Activated B cell treated with CpG ODN at 0.5 μM for 24 hours (primary cell): ENCODE data around the gene ZNHIT2. TPM values are rescaled to one million over a fixed set of nuclear protein-coding genes. Genes with fewer than 3 reads are reported as not detected.
A peak's percentile ranks its signal among the peaks of the same experiment; 100 is the strongest.

Experiments used
- ATAC-seq: fragments of 200-7000 bp; cut with Tn5 transposase; one replicate; pipeline ENCODE4 v1.10.0; 2021; ENCODE audit warnings: low read depth, mild to moderate bottlenecking, moderate library complexity
- CTCF ChIA-PET: fragments of 350-600 bp; sonication (Branson Sonifier 250); formaldehyde crosslinking; loops from one replicate; lab custom pipeline; 2021; ENCODE audit warnings: antibody characterized with exemption; lab: Charles Lee
- POLR2A ChIA-PET: fragments of 350-600 bp; sonication (Branson Sonifier 250); formaldehyde crosslinking; loops from one replicate; lab custom pipeline; 2021; ENCODE audit warnings: antibody characterized with exemption; lab: Charles Lee
- DNase-seq: peaks from one replicate; pipeline ENCODE4 v3.0.0; 2022
- H3K27ac Mint-ChIP-seq: one replicate; pipeline ENCODE4 v1.8.0; 2020; ENCODE audit warnings: mixed read lengths
- H3K27me3 Mint-ChIP-seq: one replicate; pipeline ENCODE4 v1.8.0; 2021; ENCODE audit warnings: mixed read lengths
- H3K36me3 Mint-ChIP-seq: one replicate; pipeline ENCODE4 v1.8.0; 2021; ENCODE audit warnings: low read depth, mixed read lengths
- H3K4me1 Mint-ChIP-seq: one replicate; pipeline ENCODE4 v1.8.0; 2021; ENCODE audit warnings: mixed read lengths
- H3K4me3 Mint-ChIP-seq: one replicate; pipeline ENCODE4 v1.8.0; 2020; ENCODE audit warnings: mild to moderate bottlenecking, mixed read lengths
- H3K9me3 Mint-ChIP-seq: one replicate; pipeline ENCODE4 v1.8.0; 2020; ENCODE audit warnings: mixed read lengths
- intact Hi-C: fragments of 100-400 bp; cut with micrococcal nuclease; formaldehyde crosslinking; loops from one replicate; pipeline ENCODE4 v1.15.1; 2024
- total RNA-seq: library from RNA; stranded (reverse); gene quantifications from 2 replicates; pipeline ENCODE4 v1.2.3, GENCODE V29; 2022
- TF ChIP-seq, protein P1 (sequence below): fragments of 200-600 bp; IDR thresholded peaks from one replicate; pipeline ENCODE4 v1.8.0; 2022; ENCODE audit warnings: antibody characterized with exemption, mild to moderate bottlenecking

Gene ZNHIT2
- total RNA-seq, 1 donor from 2014 or later, result 13.4 TPM

DNA sequence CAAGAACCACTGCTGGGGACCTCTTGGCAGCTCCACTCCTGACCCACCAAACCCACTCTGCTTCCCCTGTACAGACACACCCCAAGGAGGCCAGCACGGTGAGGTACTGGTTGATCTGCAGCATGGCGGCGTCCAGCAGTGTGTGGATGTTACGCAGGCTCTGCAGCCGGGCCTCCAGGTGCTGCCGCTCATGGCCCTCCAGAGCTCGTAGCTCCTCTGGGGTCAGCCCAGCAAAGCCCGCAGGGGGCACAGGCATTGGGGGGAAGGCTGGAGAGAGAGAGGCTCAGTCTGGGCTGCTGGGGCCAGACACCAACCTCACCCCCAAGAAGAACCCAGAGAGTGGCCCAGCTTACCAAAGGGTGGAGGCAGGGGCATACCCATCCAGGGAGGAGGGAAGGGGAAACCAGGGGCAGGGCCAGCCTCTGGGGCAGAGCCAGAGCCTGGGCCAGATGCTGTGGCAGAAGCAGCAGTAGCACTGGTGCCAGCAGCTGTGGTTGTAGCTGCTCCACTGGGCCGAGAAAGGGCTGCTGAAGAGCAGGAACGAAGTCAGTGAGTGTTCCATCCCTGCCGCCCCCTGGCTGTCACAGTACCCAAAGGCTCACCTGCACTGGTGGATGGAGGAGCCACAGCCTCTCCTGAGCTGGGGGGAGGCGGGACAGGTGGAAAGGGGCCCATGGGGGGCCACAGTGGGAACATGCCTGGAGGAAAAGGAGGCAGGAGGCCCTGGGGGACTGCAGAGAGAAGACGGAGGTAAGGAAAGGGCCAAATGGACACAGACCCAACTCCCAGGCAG, 12.3 kb upstream of the ZNHIT2 start:
- H3K27me3 Mint-ChIP-seq, result no peaks in the 10 kb centered on the region
- H3K4me3 Mint-ChIP-seq, result peak overlapping the region; percentile 73
- POLR2A ChIA-PET, result interaction anchor here (1.0 to 13.5 kb wide), 7 partner anchors 13 to 1328 kb away, joined by 3 to 546 read pairs (median 6); partner anchors contain the start of genes CAPN1, FAU, MRPL49 and TM7SF2
- H3K36me3 Mint-ChIP-seq, result peaks cover 95% of the 10 kb centered on the region
- peaks cover 48% of the 10 kb centered on the region for H3K4me1 Mint-ChIP-seq
- DNase-seq, result peak; percentile 48
- ATAC-seq, result peak; percentile 13
- intact Hi-C loops, result loop anchor here (5.0 kb wide), 3 partner anchors 202 to 442 kb away; partner anchors contain the start of genes DPF2, FAM89B, SF1 and ZNRD2
- H3K9me3 Mint-ChIP-seq, result no peaks in the 10 kb centered on the region
- TF ChIP-seq, protein P1, sequence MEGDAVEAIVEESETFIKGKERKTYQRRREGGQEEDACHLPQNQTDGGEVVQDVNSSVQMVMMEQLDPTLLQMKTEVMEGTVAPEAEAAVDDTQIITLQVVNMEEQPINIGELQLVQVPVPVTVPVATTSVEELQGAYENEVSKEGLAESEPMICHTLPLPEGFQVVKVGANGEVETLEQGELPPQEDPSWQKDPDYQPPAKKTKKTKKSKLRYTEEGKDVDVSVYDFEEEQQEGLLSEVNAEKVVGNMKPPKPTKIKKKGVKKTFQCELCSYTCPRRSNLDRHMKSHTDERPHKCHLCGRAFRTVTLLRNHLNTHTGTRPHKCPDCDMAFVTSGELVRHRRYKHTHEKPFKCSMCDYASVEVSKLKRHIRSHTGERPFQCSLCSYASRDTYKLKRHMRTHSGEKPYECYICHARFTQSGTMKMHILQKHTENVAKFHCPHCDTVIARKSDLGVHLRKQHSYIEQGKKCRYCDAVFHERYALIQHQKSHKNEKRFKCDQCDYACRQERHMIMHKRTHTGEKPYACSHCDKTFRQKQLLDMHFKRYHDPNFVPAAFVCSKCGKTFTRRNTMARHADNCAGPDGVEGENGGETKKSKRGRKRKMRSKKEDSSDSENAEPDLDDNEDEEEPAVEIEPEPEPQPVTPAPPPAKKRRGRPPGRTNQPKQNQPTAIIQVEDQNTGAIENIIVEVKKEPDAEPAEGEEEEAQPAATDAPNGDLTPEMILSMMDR, result no peak
- H3K27ac Mint-ChIP-seq, result peak overlapping the region; percentile 99
- CTCF ChIA-PET, result interaction anchor here (0.8 to 8.6 kb wide), 7 partner anchors 9 to 96 kb away, joined by 3 to 54 read pairs (median 13); partner anchors contain the start of genes CAPN1, FAU, MRPL49 and TM7SF2

DNA sequence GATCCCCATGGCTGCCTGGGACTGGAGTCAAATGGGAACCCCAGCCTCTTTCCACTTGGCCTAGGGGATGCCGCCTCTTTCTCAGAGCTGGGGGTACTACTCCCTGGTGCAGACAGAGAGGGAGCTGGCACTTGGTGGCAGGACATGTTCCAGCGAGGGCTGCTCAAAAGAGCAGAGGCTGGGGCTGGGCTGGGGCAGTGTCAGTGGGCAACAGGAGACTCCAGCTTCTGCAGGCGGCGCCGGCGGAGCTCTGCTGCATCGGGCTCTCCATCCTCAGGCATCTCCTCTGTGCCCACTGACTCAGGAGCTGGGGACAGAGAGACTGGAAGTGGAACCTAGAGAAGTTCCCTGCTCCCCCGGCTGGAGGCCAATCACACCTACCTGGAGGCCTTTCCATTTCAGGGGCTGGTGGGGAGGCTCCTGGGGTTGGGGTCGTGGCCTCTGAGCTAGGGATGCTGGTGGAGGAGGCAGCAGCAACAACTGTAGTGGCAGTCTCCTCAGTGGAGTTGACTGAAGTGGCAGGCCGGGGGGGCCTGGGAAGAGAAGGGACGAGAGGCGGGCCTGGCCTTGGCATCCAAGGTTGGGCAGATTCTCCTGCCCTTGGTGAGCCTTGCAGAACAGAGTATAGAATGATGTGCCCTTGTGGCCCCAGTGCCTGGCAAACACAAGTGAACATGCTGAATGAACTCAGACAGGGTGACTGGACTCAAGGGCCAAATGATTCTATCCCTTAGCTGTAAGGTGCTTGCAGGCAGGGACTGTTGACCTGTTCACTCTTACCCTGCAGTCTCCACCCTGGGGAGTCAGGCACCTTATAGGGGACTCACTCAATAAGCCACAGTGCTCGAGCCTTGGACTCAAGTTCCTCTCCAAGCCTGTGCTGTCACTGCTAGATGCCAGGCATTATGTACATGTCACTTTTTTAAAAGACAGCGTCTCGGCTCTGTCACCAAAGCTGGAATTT, 11.0 kb upstream of the ZNHIT2 start:
- intact Hi-C loops, result no loop called here
- no peaks in the 10 kb centered on the region for H3K9me3 Mint-ChIP-seq
- H3K27me3 Mint-ChIP-seq, result no peaks in the 10 kb centered on the region
- ChIA-PET POLR2A (interaction anchor here (0.7 to 13.5 kb wide), 3 partner anchors 11 to 1231 kb away, joined by 3 to 546 read pairs (median 163); partner anchors contain the start of genes CAPN1, FAU, MRPL49 and TM7SF2), CTCF (interaction anchor here (1.8 to 8.6 kb wide), 3 partner anchors 11 to 97 kb away, joined by 5 to 54 read pairs (median 28); partner anchors contain the start of genes CAPN1 and ZNHIT2)
- H3K4me1 Mint-ChIP-seq, result peaks cover 54% of the 10 kb centered on the region
- no peak for ATAC-seq
- TF ChIP-seq, protein P1, result no peak
- no peak for DNase-seq
- H3K27ac Mint-ChIP-seq, result peak overlapping the region; percentile 12
- H3K4me3 Mint-ChIP-seq, result no peak overlapping the region
- peaks cover 92% of the 10 kb centered on the region for H3K36me3 Mint-ChIP-seq

DNA sequence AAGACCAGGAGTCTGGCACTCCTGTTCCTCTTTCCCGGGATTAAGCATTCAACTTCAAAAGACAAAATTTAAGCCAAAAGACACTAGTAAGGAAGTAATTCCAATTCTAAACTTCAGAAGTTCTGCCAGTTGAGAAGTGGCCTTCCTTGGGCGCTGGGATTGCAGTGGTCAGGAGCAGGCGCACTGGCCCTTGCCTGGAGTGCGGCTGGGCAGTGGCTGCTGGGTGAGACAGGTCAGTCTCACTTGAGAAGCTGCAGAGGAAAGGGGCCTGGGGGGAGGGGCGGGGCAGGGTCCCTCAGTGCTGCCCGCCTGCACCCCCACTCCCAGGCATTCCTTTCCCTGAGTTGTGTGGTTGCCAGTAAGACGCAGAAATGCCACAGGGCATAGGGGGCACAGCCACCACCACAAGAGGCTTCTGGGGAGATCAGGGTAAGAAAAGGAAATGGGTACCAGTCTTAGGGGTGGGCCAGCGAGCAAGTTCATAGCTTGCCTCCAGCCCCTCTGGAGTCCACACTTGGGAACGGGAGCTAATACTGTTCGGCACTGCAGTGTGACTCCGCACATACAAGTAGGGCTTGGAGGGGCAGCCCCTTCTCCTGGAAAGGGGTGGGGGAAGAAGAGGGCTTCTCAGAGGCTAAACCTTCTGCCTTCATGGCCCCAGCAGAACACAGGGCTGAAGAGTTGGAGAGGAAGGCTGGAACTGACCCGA, 10.1 kb upstream of the ZNHIT2 start:
- ChIA-PET CTCF (interaction anchor here (8.6 kb wide), 1 partner anchor 53 kb away, joined by 54 read pairs; the partner anchor contains the start of gene CAPN1), POLR2A (interaction anchor here (9.5 to 13.5 kb wide), 2 partner anchors 10 to 51 kb away, joined by 163 to 546 read pairs; partner anchors contain the start of genes CAPN1, FAU, MRPL49 and TM7SF2)
- peaks cover 49% of the 10 kb centered on the region for H3K4me1 Mint-ChIP-seq
- no peaks in the 10 kb centered on the region for H3K9me3 Mint-ChIP-seq
- no peak overlapping the region for H3K4me3 Mint-ChIP-seq
- DNase-seq (no peak), ATAC-seq (no peak)
- peaks cover 84% of the 10 kb centered on the region for H3K36me3 Mint-ChIP-seq
- intact Hi-C loops, result no loop called here
- H3K27me3 Mint-ChIP-seq, result no peaks in the 10 kb centered on the region
- H3K27ac Mint-ChIP-seq, result peak overlapping the region; percentile 12
- TF ChIP-seq, protein P1, result no peak

DNA sequence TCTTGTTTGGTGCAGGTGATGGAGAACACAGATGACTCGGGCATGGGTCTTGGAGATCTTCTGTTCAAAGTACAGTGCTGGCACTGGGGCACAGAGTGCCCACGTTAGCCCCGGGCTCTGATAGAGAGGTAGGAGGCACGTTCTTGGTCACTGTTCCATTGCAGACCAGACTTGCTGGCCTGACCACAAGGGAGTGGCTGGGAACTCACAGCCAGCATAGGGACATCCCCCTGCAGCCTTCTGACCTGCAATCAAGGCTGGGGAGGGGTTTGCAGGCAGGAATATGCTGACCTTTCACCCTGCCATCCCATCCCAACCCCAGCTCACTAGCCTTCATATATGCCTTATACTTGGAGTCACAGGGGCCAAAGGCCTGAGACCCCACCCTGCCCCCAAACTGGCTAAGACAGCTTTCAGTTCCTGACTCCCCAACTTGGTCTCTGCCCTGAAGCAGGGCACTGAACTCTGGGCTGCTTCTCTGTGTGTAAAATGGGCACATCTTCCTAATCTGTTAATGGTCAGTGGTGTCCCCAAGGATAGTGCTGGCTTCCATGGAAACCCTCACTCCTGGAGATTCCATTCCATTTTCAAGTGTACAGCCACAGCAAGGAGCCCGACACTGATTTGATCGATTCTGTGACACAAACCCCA, 9.2 kb upstream of the ZNHIT2 start:
- ChIA-PET POLR2A (interaction anchor here (1.6 to 13.5 kb wide), 3 partner anchors 9 to 52 kb away, joined by 5 to 546 read pairs (median 163); partner anchors contain the start of genes CAPN1, FAU, MRPL49 and TM7SF2), CTCF (interaction anchor here (0.9 to 1.4 kb wide), 2 partner anchors 17 to 55 kb away, joined by 4 to 6 read pairs; partner anchors contain the start of gene CAPN1)
- no peak for DNase-seq
- Mint-ChIP-seq H3K36me3 (peaks cover 85% of the 10 kb centered on the region), H3K27me3 (no peaks in the 10 kb centered on the region), H3K27ac (peak overlapping the region; percentile 61), H3K4me3 (no peak overlapping the region), H3K9me3 (no peaks in the 10 kb centered on the region), H3K4me1 (peaks cover 47% of the 10 kb centered on the region)
- intact Hi-C loops, result no loop called here
- TF ChIP-seq, protein P1, result no peak
- ATAC-seq, result no peak
